Measurements from ENCODE around the gene DSC3.

DNA sequence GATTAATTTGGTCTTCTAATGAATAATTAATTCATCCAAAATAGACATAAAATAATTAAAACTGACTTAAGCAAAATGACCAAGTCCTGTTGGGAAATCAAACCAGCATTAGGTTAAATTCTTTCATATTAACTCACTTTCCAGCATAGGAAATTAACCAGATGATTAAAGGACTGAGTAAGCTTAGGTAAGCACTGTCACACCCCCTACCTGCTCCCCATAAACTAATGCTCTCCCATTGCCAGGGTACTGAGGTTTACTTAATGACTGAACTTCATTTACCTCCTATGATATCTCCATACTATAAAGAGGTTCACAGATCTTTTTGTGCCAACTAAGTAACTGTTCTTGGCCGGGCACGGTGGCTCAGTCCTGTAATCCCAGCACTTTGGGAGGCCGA, 46.0 kb upstream of the DSC3 start:
- TF ChIP-seq, protein P1, sequence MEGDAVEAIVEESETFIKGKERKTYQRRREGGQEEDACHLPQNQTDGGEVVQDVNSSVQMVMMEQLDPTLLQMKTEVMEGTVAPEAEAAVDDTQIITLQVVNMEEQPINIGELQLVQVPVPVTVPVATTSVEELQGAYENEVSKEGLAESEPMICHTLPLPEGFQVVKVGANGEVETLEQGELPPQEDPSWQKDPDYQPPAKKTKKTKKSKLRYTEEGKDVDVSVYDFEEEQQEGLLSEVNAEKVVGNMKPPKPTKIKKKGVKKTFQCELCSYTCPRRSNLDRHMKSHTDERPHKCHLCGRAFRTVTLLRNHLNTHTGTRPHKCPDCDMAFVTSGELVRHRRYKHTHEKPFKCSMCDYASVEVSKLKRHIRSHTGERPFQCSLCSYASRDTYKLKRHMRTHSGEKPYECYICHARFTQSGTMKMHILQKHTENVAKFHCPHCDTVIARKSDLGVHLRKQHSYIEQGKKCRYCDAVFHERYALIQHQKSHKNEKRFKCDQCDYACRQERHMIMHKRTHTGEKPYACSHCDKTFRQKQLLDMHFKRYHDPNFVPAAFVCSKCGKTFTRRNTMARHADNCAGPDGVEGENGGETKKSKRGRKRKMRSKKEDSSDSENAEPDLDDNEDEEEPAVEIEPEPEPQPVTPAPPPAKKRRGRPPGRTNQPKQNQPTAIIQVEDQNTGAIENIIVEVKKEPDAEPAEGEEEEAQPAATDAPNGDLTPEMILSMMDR (IDR thresholded peaks at IDR 0.05; ENCODE audit: low read depth, low read length), result no peak
- TF ChIP-seq POLR2A (IDR thresholded peaks at IDR 0.05; ENCODE audit: extremely low read depth, insufficient read length), result no peak
- no peak for TF ChIP-seq MAX (IDR thresholded peaks at IDR 0.05; ENCODE audit: low read depth, low read length)
- TF ChIP-seq MYC (IDR thresholded peaks at IDR 0.05; ENCODE audit: low read depth, low read length), result no peak
